Small intestine (tissue), 7 donors: ENCODE results near the gene IDH3G. TPM values are rescaled to one million over a fixed set of nuclear protein-coding genes. Genes with fewer than 3 reads are reported as not detected.
"Not testable (repeated sequence)": the region's sequence is repeated elsewhere in the genome, so short reads cannot be mapped to it uniquely, and the experiment has no call there.

Source experiments
- DNase-seq, 2 donors: peaks; one replicate each; pipeline versions ENCODE4 v3.0.0 to v3.0.0-alpha.2; 2013
- FAIRE-seq: peaks from 2 replicates; lab custom pipeline; 2012; peaks lifted over from hg19 to GRCh38; lab: Jason Lieb, UNC
- H3K27ac ChIP-seq, 3 donors: one replicate each; pipeline ENCODE4 v1.5.1; 2013; ENCODE audit warnings: low read length in 2 of 3, mild to moderate bottlenecking in 2 of 3, control low read depth in 1 of 3, inconsistent platforms in 1 of 3, low read depth in 1 of 3, moderate library complexity in 1 of 3
- H3K27me3 ChIP-seq, 3 donors: one replicate each; pipeline ENCODE4 v1.6.1; 2013; ENCODE audit warnings: low read length in 3 of 3, inconsistent platforms in 1 of 3; ENCODE audit not compliant: control insufficient read depth in 3 of 3, insufficient read depth in 3 of 3
- H3K36me3 ChIP-seq, 3 donors: one replicate each; pipeline ENCODE4 v1.6.1; 2013; ENCODE audit warnings: low read length in 3 of 3, inconsistent platforms in 1 of 3, low read depth in 1 of 3, mild to moderate bottlenecking in 1 of 3, moderate library complexity in 1 of 3; ENCODE audit not compliant: control insufficient read depth in 3 of 3, insufficient read depth in 2 of 3
- H3K4me1 ChIP-seq, 3 donors: one replicate each; pipeline ENCODE4 v1.6.1; 2013; ENCODE audit warnings: low read length in 2 of 3, inconsistent platforms in 1 of 3, low read depth in 1 of 3, mild to moderate bottlenecking in 1 of 3, moderate library complexity in 1 of 3; ENCODE audit not compliant: control insufficient read depth in 3 of 3, insufficient read depth in 2 of 3
- H3K4me3 ChIP-seq, 3 donors: one replicate each; pipeline ENCODE4 v1.5.1; 2013; ENCODE audit warnings: low read length in 3 of 3, control low read depth in 1 of 3, inconsistent platforms in 1 of 3, low read depth in 1 of 3, mild to moderate bottlenecking in 1 of 3, moderate library complexity in 1 of 3
- H3K9me3 ChIP-seq, 2 donors: one replicate each; pipeline ENCODE4 v1.6.1; 2013; ENCODE audit warnings: low read depth in 1 of 2, low read length in 1 of 2; ENCODE audit not compliant: control insufficient read depth in 2 of 2, insufficient read depth in 1 of 2
- WGBS, 3 donors: extraction: QIAGEN DNeasy Blood & Tissue Kit; methylation state at CpG; one replicate each; pipeline ENCODE4 v1.1.7; 2013; 5-methylcytosine and 5-hydroxymethylcytosine counted together
- polyA plus RNA-seq, 4 donors: library from polyadenylated mRNA; stranded (reverse) in 3 of 4; unstranded in 1 of 4; fragments of 200-250 nt in 3 of 4; fragments of 120-200 nt in 1 of 4; gene quantifications; one replicate each; pipeline versions ENCODE4 v1.2.1 to v1.2.3, GENCODE V29; 2013
- donor health status: healthy with polysubstance abuse.
- donor health status: control.
- donor health status: control.
- donor health status: Bipolar disorder and iron deficiency.
- donor health status: healthy.

IDH3G gene
- polyA plus RNA-seq, 4 donors: 59.9 to 114 (median 85.5) TPM

DNA sequence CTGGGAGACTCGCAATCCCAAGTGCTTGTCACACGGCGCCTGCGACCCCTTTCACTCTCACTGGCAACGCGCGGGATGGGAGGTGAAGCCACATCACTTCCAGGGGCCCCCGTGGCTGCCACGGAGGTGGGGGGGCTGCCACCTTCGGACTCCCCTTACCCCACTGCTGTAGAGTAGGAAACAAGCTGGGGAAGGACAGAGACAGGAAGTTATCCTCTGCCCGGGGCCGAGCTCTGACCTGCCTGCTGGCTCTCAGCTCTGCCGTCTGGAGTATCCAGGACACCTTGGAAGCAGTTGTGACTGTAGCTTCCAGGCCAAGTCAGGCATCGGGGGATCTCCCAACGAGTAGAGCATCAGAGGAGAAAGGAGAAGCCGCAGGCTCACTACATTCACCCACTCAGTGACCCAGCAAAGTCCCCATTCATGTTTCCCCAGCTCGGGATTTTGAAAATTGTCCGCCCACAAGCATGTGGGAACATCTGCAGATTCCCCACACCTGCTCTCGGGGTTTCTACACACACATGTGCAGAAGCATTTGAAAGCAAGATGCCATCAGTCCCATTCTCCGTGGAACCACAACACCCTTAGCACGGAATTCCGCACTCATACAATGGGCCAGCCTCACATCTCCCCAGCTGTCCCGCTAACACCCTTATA, 25.3 kb upstream of the IDH3G start:
- DNase-seq (no peak), FAIRE-seq (no peak)
- H3K27ac ChIP-seq: peak overlapping the region in 2 of 3 donors; percentile 11 to 31
- peaks cover 0 to 16% (median 3%) of the 10 kb centered on the region in 3 donors for H3K27me3 ChIP-seq
- 33 to 56% (median 38%) methylated on average over 16 to 23 of the region's 23 CpGs for WGBS, 3 donors
- peak overlapping the region in 1 of 3 donors; percentile 34 for H3K4me3 ChIP-seq
- no peaks in the 10 kb centered on the region for H3K36me3 ChIP-seq
- H3K9me3 ChIP-seq: no peaks in the 10 kb centered on the region
- H3K4me1 ChIP-seq: no peaks in the 10 kb centered on the region

- H3K27ac ChIP-seq: peak overlapping the region in 1 of 3 donors; percentile 11
- no peaks in the 10 kb centered on the region for H3K9me3 ChIP-seq
- 6 to 36% (median 9%) methylated on average over 14 to 67 of the region's 67 CpGs for WGBS, 3 donors
- no peaks in the 10 kb centered on the region for H3K36me3 ChIP-seq
- H3K27me3 ChIP-seq: peaks cover 0 to 16% (median 3%) of the 10 kb centered on the region in 3 donors
- FAIRE-seq (no peak), DNase-seq (peak; percentile 17 to 57)
- peak overlapping the region in 2 of 3 donors; percentile 23 to 34 for H3K4me3 ChIP-seq
- H3K4me1 ChIP-seq: no peaks in the 10 kb centered on the region
Measured at GRCh38 chrX:153818571-153819383, 24.6 kb upstream of the IDH3G start.

- FAIRE-seq, H3K4me1 ChIP-seq, H3K4me3 ChIP-seq, DNase-seq, H3K9me3 ChIP-seq, H3K27ac ChIP-seq, H3K36me3 ChIP-seq: not testable (repeated sequence)
- 79 to 93% (median 90%) methylated on average over 9 of the region's 9 CpGs for WGBS, 3 donors
- H3K27me3 ChIP-seq: peaks cover 0 to 16% (median 0%) of the 10 kb centered on the region in 3 donors
Measured at GRCh38 chrX:153818064-153818463, 23.9 kb upstream of the IDH3G start.

GRCh38 chrX:153816831-153817690, 22.9 kb upstream of the IDH3G start:
- Histone ChIP-seq H3K27ac (no peak overlapping the region), H3K27me3 (peaks cover 0 to 16% (median 0%) of the 10 kb centered on the region in 3 donors), H3K4me3 (no peak overlapping the region), H3K9me3 (no peaks in the 10 kb centered on the region), H3K36me3 (no peaks in the 10 kb centered on the region), H3K4me1 (no peaks in the 10 kb centered on the region)
- DNase-seq: no peak
- no peak for FAIRE-seq
- 68 to 76% (median 75%) methylated on average over 22 to 25 of the region's 25 CpGs for WGBS, 3 donors

DNA sequence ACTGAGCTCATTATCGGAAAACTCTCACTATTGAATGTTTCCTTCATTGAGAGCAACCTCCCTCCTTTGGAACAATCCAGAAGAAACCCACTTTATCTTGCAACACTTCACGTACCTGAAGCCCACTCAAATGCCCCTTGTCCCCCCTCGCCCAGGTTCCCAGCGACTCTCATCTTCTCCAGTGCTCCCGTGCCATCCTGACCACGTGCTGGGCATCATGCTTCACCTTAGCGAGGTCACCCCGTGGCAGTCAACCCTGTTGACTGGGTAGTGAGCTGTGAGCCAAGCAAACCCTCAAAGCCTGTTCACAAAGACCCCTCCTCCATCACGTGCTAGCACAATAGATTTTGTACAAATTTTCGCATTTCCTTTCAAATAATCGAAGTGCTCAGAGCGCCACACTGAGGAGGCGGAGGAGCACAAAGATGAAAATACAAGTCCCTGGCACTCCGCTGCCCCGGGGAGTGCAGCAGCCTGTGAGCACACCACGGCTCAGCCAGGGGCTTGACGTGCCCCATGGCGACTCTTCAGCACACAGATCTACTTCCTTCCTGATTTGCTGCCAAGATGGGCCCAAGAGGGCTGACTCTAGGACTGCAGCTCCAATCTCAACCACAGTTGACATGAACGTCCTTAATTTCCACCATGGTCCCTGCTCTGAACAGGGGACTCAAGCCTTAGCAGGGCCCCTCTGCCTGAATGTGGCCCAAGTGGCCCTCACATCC, 20.6 kb upstream of the IDH3G start:
- peaks cover 0 to 5% (median 0%) of the 10 kb centered on the region in 3 donors for H3K27me3 ChIP-seq
- no peak for DNase-seq
- H3K4me1 ChIP-seq: no peaks in the 10 kb centered on the region
- H3K9me3 ChIP-seq: no peaks in the 10 kb centered on the region
- no peak overlapping the region for H3K4me3 ChIP-seq
- no peak overlapping the region for H3K27ac ChIP-seq
- no peaks in the 10 kb centered on the region for H3K36me3 ChIP-seq
- 70 to 76% (median 71%) methylated on average over 18 to 19 of the region's 19 CpGs for WGBS, 3 donors
- no peak for FAIRE-seq

DNA sequence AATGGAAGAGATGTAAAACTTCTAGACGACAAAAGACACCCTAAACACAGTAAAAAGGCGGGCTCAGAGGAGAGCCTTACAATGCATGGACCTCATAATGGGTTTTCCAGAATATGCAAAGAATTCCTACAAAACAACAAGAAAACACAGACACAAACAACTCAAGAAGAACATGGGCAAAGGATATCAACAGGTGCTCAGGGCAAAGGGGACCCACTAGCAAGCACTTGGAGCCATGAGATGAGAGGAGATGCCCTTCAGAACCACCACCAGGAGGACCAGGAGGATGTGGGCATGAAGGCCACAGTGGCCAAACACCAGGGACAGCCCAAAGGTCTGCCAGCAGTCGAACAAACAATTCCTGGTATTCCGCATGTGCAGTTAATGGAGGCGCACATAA, 19.0 kb upstream of the IDH3G start:
- DNase-seq (no peak), FAIRE-seq (no peak)
- H3K9me3 ChIP-seq: no peaks in the 10 kb centered on the region
- WGBS, 3 donors: 89 to 92% (median 89%) methylated on average over 5 of the region's 5 CpGs
- no peaks in the 10 kb centered on the region for H3K4me1 ChIP-seq
- H3K27me3 ChIP-seq: no peaks in the 10 kb centered on the region
- no peak overlapping the region for H3K27ac ChIP-seq
- no peaks in the 10 kb centered on the region for H3K36me3 ChIP-seq
- H3K4me3 ChIP-seq: no peak overlapping the region

GRCh38 chrX:153812220-153812619, 18.0 kb upstream of the IDH3G start:
- Histone ChIP-seq H3K27ac (no peak overlapping the region), H3K4me1 (no peaks in the 10 kb centered on the region), H3K27me3 (no peaks in the 10 kb centered on the region), H3K36me3 (no peaks in the 10 kb centered on the region), H3K9me3 (no peaks in the 10 kb centered on the region), H3K4me3 (no peak overlapping the region)
- FAIRE-seq: no peak
- DNase-seq: no peak
- 30 to 57% (median 56%) methylated on average over 7 to 14 of the region's 14 CpGs for WGBS, 3 donors
